ENCODE data around the gene ZFP91.
A peak's percentile ranks its signal among the peaks of the same experiment; 100 is the strongest.

ZFP91 gene

GRCh38 chr11:58575377-58576020 lies 3.4 kb upstream of the ZFP91 start, which contains the start of gene LPXN:
LPXN (minus strand) TSS chr11:58575856; CDS start chr11:58575772, 84 bp downstream.
- TF ChIP-seq POLR2A (IDR thresholded peaks at IDR 0.05; ENCODE audit: low read depth, low read length): no peak
- no peak for DNase-seq (ENCODE audit: insufficient read length, low spot score)
- no peak for FAIRE-seq

GRCh38 chr11:58576887-58577471 lies 1.9 kb upstream of the ZFP91 start:
- DNase-seq (ENCODE audit: insufficient read length, low spot score) (no peak), FAIRE-seq (no peak)
- TF ChIP-seq POLR2A (IDR thresholded peaks at IDR 0.05; ENCODE audit: low read depth, low read length): no peak

- peak; percentile 65 for FAIRE-seq
- DNase-seq (ENCODE audit: insufficient read length, low spot score): no peak
- peak; percentile 70 for TF ChIP-seq POLR2A (IDR thresholded peaks at IDR 0.05; ENCODE audit: low read depth, low read length)
These were observed 1.2 kb upstream of the ZFP91 start for GRCh38 chr11:58577555-58578135.

GRCh38 chr11:58578136-58578634 lies 678 bp upstream of the ZFP91 start:
- DNase-seq (ENCODE audit: insufficient read length, low spot score) (peak; percentile 38), FAIRE-seq (peak; percentile 93)
- TF ChIP-seq POLR2A (IDR thresholded peaks at IDR 0.05; ENCODE audit: low read depth, low read length): no peak

- FAIRE-seq (peak; percentile 74), DNase-seq (ENCODE audit: insufficient read length, low spot score) (peak; percentile 49)
- peak; percentile 70 for TF ChIP-seq POLR2A (IDR thresholded peaks at IDR 0.05; ENCODE audit: low read depth, low read length)
These were observed 598 bp downstream of the ZFP91 start for GRCh38 chr11:58579192-58580129.

- DNase-seq (ENCODE audit: insufficient read length, low spot score): no peak
- FAIRE-seq: no peak
- TF ChIP-seq POLR2A (IDR thresholded peaks at IDR 0.05; ENCODE audit: low read depth, low read length): no peak
These were observed 1.4 kb downstream of the ZFP91 start for GRCh38 chr11:58580311-58580710.

GRCh38 chr11:58582437-58582836 lies 3.6 kb downstream of the ZFP91 start:
- FAIRE-seq (no peak), DNase-seq (ENCODE audit: insufficient read length, low spot score) (no peak)
- TF ChIP-seq POLR2A (IDR thresholded peaks at IDR 0.05; ENCODE audit: low read depth, low read length): no peak

GRCh38 chr11:58586998-58587397 lies 8.1 kb downstream of the ZFP91 start:
- no peak for DNase-seq (ENCODE audit: insufficient read length, low spot score)
- no peak for TF ChIP-seq POLR2A (IDR thresholded peaks at IDR 0.05; ENCODE audit: low read depth, low read length)
- peak; percentile 75 for FAIRE-seq

- DNase-seq (ENCODE audit: insufficient read length, low spot score): no peak
- peak; percentile 76 for FAIRE-seq
- TF ChIP-seq POLR2A (IDR thresholded peaks at IDR 0.05; ENCODE audit: low read depth, low read length): no peak
These were observed 12.8 kb downstream of the ZFP91 start for GRCh38 chr11:58591659-58592058.

GRCh38 chr11:58592760-58593472 lies 14.1 kb downstream of the ZFP91 start:
- no peak for FAIRE-seq
- no peak for TF ChIP-seq POLR2A (IDR thresholded peaks at IDR 0.05; ENCODE audit: low read depth, low read length)
- DNase-seq (ENCODE audit: insufficient read length, low spot score): no peak

GRCh38 chr11:58594826-58595225 lies 16.0 kb downstream of the ZFP91 start:
- no peak for FAIRE-seq
- DNase-seq (ENCODE audit: insufficient read length, low spot score): no peak
- no peak for TF ChIP-seq POLR2A (IDR thresholded peaks at IDR 0.05; ENCODE audit: low read depth, low read length)

GRCh38 chr11:58596621-58597020 lies 17.8 kb downstream of the ZFP91 start:
- no peak for TF ChIP-seq POLR2A (IDR thresholded peaks at IDR 0.05; ENCODE audit: low read depth, low read length)
- no peak for FAIRE-seq
- DNase-seq (ENCODE audit: insufficient read length, low spot score): no peak

- DNase-seq (ENCODE audit: insufficient read length, low spot score): no peak
- no peak for TF ChIP-seq POLR2A (IDR thresholded peaks at IDR 0.05; ENCODE audit: low read depth, low read length)
- no peak for FAIRE-seq
These were observed 18.8 kb downstream of the ZFP91 start for GRCh38 chr11:58597486-58598144.
